GM12892 (cell line): ENCODE results near the gene PPP1R13L.
"Not testable (repeated sequence)": the region's sequence is repeated elsewhere in the genome, so short reads cannot be mapped to it uniquely, and the experiment has no call there.

Experiments used
- DNase-seq: peaks from one replicate; pipeline ENCODE4 v3.0.0; 2011; ENCODE audit not compliant: insufficient read length
- FAIRE-seq: peaks from 2 replicates; lab custom pipeline; 2011; peaks lifted over from hg19 to GRCh38; lab: Jason Lieb, UNC
- POLR2A ChIP-seq: IDR thresholded peaks from 2 replicates; pipeline ENCODE4 v1.6.1; 2011; ENCODE audit warnings: low read depth, low read length, control low read depth
- POLR2AphosphoS5 ChIP-seq: IDR thresholded peaks from 2 replicates; pipeline ENCODE4 v1.6.1; 2011; ENCODE audit warnings: low read depth, low read length, control low read depth
- TAF1 ChIP-seq: IDR thresholded peaks from 2 replicates; pipeline ENCODE4 v1.6.1; 2011; ENCODE audit warnings: low read depth, mild to moderate bottlenecking, control low read depth, low read length, borderline replicate concordance

Gene PPP1R13L

GRCh38 chr19:45413497-45413896 is 8.6 kb upstream of the PPP1R13L start:
- TF ChIP-seq POLR2AphosphoS5: no peak
- TF ChIP-seq TAF1: no peak
- no peak for TF ChIP-seq POLR2A
- DNase-seq (no peak), FAIRE-seq (no peak)

- not testable (repeated sequence) for FAIRE-seq, DNase-seq
Observed at GRCh38 chr19:45410330-45410729, 5.5 kb upstream of the PPP1R13L start.

DNA sequence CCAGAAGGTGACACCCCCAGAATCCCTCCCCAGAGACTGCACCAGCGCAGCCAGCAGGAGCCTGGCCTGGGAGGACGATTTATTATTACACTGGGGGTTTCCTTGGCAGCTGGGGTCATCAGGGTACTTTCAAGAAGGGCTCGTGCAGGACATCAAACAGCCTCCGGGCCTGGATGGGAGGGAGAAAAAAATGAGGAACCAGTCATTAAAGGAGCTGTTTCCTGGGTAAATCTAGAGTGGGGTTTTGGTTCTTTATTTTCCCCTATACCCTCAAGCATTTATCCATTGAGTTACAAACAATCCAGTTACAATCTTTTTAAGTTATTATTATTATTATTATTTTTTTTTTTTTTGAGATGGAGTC is 4.7 kb upstream of the PPP1R13L start:
- no peak for DNase-seq
- FAIRE-seq: no peak
- TF ChIP-seq POLR2A (no peak), POLR2AphosphoS5 (no peak), TAF1 (no peak)

- FAIRE-seq: no peak
- TF ChIP-seq POLR2AphosphoS5 (no peak), POLR2A (no peak), TAF1 (no peak)
Observed at GRCh38 chr19:45408830-45409556, 4.1 kb upstream of the PPP1R13L start.

DNA sequence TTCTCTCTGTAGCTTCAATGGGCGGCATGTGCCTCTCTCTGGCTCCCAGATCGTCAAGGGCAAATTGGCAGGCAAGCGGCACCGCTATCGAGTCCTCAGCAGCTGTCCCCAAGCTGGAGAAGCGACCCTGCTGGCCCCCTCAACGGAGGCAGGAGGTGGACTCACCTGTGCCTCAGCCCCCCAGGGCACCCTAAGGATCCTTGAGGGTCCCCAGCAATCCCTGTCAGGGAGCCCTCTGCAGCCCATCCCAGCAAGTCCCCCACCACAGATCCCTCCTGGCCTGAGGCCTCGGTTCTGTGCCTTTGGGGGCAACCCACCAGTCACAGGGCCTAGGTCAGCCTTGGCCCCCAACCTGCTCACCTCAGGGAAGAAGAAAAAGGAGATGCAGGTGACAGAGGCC is 3.3 kb upstream of the PPP1R13L start:
- FAIRE-seq (no peak), DNase-seq (no peak)
- TF ChIP-seq POLR2A: no peak
- no peak for TF ChIP-seq POLR2AphosphoS5
- no peak for TF ChIP-seq TAF1

More at GRCh38 chr19:45408830-45409556, 4.1 kb upstream of the PPP1R13L start:
- no peak for DNase-seq

DNA sequence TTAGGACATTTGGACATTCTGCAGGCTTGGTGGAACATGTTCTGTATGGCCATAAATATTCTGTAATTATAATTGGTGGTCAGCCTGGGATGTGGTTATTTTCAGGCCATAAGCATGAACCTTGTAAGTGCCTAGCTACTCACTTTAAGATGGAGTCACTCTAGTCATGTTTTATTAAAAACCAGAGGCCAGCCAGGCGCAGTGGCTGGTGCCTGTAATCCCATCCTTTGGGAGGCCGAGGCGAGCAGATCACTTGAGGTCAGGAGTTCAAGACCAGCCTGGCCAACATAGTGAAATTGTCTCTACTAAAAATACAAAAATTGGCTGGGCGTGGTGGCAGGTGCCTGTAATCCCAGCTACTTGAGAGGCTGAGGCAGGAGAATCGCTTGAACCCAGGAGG is 2.7 kb upstream of the PPP1R13L start:
- DNase-seq, FAIRE-seq: not testable (repeated sequence)

GRCh38 chr19:45407091-45407375 is 2.2 kb upstream of the PPP1R13L start:
- DNase-seq: no peak
- TF ChIP-seq TAF1: no peak
- TF ChIP-seq POLR2A: no peak
- no peak for TF ChIP-seq POLR2AphosphoS5
- FAIRE-seq: no peak

DNA sequence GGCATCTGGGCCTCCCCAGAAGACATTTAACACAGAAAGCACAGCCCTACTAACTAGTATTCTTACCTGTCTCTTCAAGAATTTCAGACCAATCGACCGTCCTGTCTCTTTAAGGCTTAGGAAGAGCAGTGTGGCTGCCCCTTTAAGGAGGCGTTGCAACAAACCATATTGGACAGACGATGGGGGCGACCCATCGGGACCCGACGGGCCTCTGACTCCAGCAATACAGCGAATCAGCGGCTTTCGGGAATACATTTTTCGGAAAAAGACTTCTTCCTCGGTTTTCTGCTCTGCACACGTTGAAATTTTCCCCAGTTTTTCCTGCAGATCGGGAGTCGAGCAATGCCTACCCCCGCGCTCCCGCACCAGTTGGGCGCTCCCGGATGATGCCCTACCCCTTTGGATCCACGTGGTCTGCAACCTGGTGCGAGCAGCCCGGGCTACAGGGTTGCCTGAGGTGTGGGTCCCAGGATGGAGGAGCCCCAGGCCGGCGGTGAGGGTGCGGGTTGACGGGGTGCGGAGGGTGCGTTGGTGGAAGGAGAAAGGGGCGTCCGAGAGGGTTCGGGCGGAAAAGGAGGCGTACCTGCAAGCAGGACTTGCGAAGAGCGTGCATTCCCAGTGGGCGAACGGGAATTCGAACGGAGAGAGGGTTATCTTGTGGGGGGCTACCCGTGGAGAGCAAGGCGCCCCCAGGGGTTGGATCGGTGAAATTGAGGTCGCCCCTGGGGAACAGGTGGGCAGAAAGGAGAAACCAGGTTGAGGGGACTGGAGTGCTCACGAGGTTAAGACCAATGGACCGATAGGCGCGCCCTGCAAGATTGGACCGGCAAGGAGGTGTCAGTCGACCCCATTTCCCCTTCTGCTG is 1.6 kb upstream of the PPP1R13L start, which contains the start of gene POLR1G:
Gene POLR1G, plus strand, starts transcription at position 419 of the 865 bp plus-strand sequence. Its CDS starts 53 bp downstream, at position 472.
- FAIRE-seq (peak; percentile 93), DNase-seq (peak; percentile 97)
- TF ChIP-seq TAF1: peak; percentile 82
- peak; percentile 83 for TF ChIP-seq POLR2AphosphoS5
- peak; percentile 88 for TF ChIP-seq POLR2A

GRCh38 chr19:45405435-45406225 is 761 bp upstream of the PPP1R13L start:
- TF ChIP-seq POLR2A (peak; percentile 33; the same call in 1 of the 2 replicates), TAF1 (no peak), POLR2AphosphoS5 (no peak)
- FAIRE-seq: peak; percentile 14
- peak; percentile 85 for DNase-seq

DNA sequence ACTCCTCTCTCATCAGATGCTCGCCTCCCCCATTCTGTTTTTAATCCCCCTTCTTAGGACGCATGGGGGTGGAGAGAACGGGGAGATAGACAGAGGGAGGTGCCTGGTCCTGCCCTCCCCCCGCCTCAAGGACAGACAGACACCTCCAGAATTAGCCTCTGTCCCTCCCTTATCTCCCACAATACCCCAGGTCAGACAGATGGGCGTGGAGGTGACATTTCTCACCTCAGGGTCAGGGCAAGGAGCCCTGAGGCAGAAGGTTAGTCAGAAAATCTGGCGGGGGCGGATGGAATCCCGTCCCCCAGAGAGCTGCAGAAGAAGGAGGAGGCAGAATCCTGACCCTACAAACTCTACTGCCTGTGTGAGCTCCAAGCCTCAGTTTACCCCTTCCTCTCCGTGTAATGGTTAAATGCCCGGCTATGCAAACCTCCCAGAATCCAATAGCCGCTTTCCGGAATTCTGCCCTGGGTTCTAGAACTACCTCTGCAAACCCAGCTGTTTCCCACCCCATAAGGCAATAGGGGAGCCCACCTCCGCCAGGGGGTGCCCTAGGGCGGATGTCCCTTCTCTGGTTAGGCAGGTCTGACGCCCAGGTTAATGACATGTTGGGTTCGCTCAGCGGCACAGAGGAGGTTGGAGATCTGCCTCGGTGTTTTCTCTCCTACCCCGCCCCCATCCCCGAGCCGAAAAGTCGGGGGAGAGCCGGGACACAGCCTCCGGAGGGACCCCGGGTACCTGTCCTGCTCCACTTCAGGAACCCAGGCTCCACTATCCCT is 900 bp downstream of the PPP1R13L start:
- DNase-seq: peak; percentile 71
- FAIRE-seq: no peak
- TF ChIP-seq POLR2A (no peak), POLR2AphosphoS5 (no peak), TAF1 (no peak)

- no peak for FAIRE-seq
- TF ChIP-seq POLR2A: no peak
- no peak for TF ChIP-seq POLR2AphosphoS5
- TF ChIP-seq TAF1: no peak
- DNase-seq: no peak
Observed at GRCh38 chr19:45403272-45403671, 1.6 kb downstream of the PPP1R13L start.
